ENCODE results near the gene MDC1.
A peak's percentile ranks its signal among the peaks of the same experiment; 100 is the strongest.

MDC1 gene

GRCh38 chr6:30747300-30747687 lies 30.2 kb upstream of the MDC1 start:
- TF ChIP-seq CTCF (IDR thresholded peaks at IDR 0.05; ENCODE audit: low read depth, low read length) = no peak
- H3K4me3 ChIP-seq (ENCODE audit: low read depth, low read length) = no peak overlapping the region
- H3K27ac ChIP-seq = no peak overlapping the region
- no peaks in the 10 kb centered on the region for H3K36me3 ChIP-seq
- peaks cover 11% of the 10 kb centered on the region for H3K9me3 ChIP-seq (ENCODE audit: severe bottlenecking)
- H3K27me3 ChIP-seq (ENCODE audit: insufficient read depth, low read depth, severe bottlenecking) = no peaks in the 10 kb centered on the region
- DNase-seq = no peak

- no peak for DNase-seq
- no peak within 1 kb of the TSS for H3K27ac ChIP-seq
- no peak within 1 kb of the TSS for H3K4me3 ChIP-seq (ENCODE audit: low read depth, low read length)
- H3K27me3 ChIP-seq (ENCODE audit: insufficient read depth, low read depth, severe bottlenecking) = no peaks in the 10 kb centered on the region
- H3K9me3 ChIP-seq (ENCODE audit: severe bottlenecking) = peaks cover 11% of the 10 kb centered on the region
- peaks cover 23% of the 10 kb centered on the region for H3K36me3 ChIP-seq
- no peak for TF ChIP-seq CTCF (IDR thresholded peaks at IDR 0.05; ENCODE audit: low read depth, low read length)
Observed at GRCh38 chr6:30744054-30744805, 27.1 kb upstream of the MDC1 start, which contains the start of gene IER3. IER3 (minus strand) TSS chr6:30744547; CDS start chr6:30744518, 29 bp downstream.

- no peak for TF ChIP-seq CTCF (IDR thresholded peaks at IDR 0.05; ENCODE audit: low read depth, low read length)
- Histone ChIP-seq H3K27me3 (ENCODE audit: insufficient read depth, low read depth, severe bottlenecking) (no peaks in the 10 kb centered on the region), H3K9me3 (ENCODE audit: severe bottlenecking) (peaks cover 11% of the 10 kb centered on the region), H3K36me3 (peaks cover 31% of the 10 kb centered on the region), H3K4me3 (ENCODE audit: low read depth, low read length) (no peak overlapping the region), H3K27ac (peak overlapping the region; percentile 86)
- no peak for DNase-seq
Observed at GRCh38 chr6:30743099-30744053, 26.3 kb upstream of the MDC1 start.

- TF ChIP-seq CTCF (IDR thresholded peaks at IDR 0.05; ENCODE audit: low read depth, low read length) = no peak
- H3K27ac ChIP-seq = peak within 1 kb of the TSS; percentile 86
- peak; percentile 92 for DNase-seq
- H3K27me3 ChIP-seq (ENCODE audit: insufficient read depth, low read depth, severe bottlenecking) = no peaks in the 10 kb centered on the region
- H3K9me3 ChIP-seq (ENCODE audit: severe bottlenecking) = peaks cover 11% of the 10 kb centered on the region
- H3K36me3 ChIP-seq = peaks cover 40% of the 10 kb centered on the region
- peak within 1 kb of the TSS; percentile 76 for H3K4me3 ChIP-seq (ENCODE audit: low read depth, low read length)
Observed at GRCh38 chr6:30742316-30743098, 25.4 kb upstream of the MDC1 start, which contains the start of gene FLOT1. FLOT1 (minus strand) TSS chr6:30742687; CDS start chr6:30742189, 498 bp downstream.

GRCh38 chr6:30741789-30742315 lies 24.8 kb upstream of the MDC1 start:
- DNase-seq = no peak
- H3K36me3 ChIP-seq = peaks cover 47% of the 10 kb centered on the region
- no peaks in the 10 kb centered on the region for H3K27me3 ChIP-seq (ENCODE audit: insufficient read depth, low read depth, severe bottlenecking)
- no peak for TF ChIP-seq CTCF (IDR thresholded peaks at IDR 0.05; ENCODE audit: low read depth, low read length)
- H3K9me3 ChIP-seq (ENCODE audit: severe bottlenecking) = peaks cover 11% of the 10 kb centered on the region
- peak overlapping the region; percentile 86 for H3K27ac ChIP-seq
- peak overlapping the region; percentile 76 for H3K4me3 ChIP-seq (ENCODE audit: low read depth, low read length)
